RWPE2 (cell line): ENCODE data around the gene AADACL3.

Experiments used
- ATAC-seq: fragments of 200-7000 bp; cut with Tn5 transposase; 3 replicates; pipeline ENCODE4 v1.9.1; 2021; ENCODE audit warnings: low read depth
- DNase-seq: peaks from one replicate; pipeline ENCODE4 v3.0.0-alpha.2; 2020; ENCODE audit warnings: low spot score
- H3K27ac ChIP-seq: fragments of 450-650 bp; 2 replicates; pipeline ENCODE4 v1.5.1; 2017; ENCODE audit warnings: mild to moderate bottlenecking; ENCODE audit not compliant: poor library complexity, severe bottlenecking
- H3K27me3 ChIP-seq: fragments of 250-450 bp; sonication (Bioruptor Pico); 2 replicates; pipeline ENCODE4 v1.5.1; 2021; ENCODE audit warnings: mild to moderate bottlenecking, moderate library complexity; ENCODE audit not compliant: insufficient read depth, poor library complexity, severe bottlenecking
- H3K36me3 ChIP-seq: fragments of 250-450 bp; sonication (Bioruptor Pico); 2 replicates; pipeline ENCODE4 v1.5.1; 2020; ENCODE audit warnings: low read depth, mild to moderate bottlenecking, moderate library complexity
- H3K4me1 ChIP-seq: fragments of 250-450 bp; sonication (Bioruptor Pico); 2 replicates; pipeline ENCODE4 v1.5.1; 2021; ENCODE audit warnings: mild to moderate bottlenecking, moderate library complexity; ENCODE audit not compliant: insufficient read depth, poor library complexity, severe bottlenecking
- H3K4me3 ChIP-seq: fragments of 250-450 bp; sonication (Bioruptor Pico); 2 replicates; pipeline ENCODE4 v1.5.1; 2021; ENCODE audit warnings: mild to moderate bottlenecking, moderate library complexity; ENCODE audit not compliant: severe bottlenecking
- H3K9me3 ChIP-seq: fragments of 250-450 bp; sonication (Bioruptor Pico); 2 replicates; pipeline ENCODE4 v1.5.1; 2021; ENCODE audit warnings: mild to moderate bottlenecking, moderate library complexity; ENCODE audit not compliant: severe bottlenecking
- TF ChIP-seq, protein P1 (sequence below): fragments of 450-650 bp; IDR thresholded peaks from one replicate; pipeline ENCODE4 v1.5.1; 2017; ENCODE audit warnings: mild to moderate bottlenecking, moderate library complexity; ENCODE audit not compliant: poor library complexity, severe bottlenecking

The AADACL3 gene

DNA sequence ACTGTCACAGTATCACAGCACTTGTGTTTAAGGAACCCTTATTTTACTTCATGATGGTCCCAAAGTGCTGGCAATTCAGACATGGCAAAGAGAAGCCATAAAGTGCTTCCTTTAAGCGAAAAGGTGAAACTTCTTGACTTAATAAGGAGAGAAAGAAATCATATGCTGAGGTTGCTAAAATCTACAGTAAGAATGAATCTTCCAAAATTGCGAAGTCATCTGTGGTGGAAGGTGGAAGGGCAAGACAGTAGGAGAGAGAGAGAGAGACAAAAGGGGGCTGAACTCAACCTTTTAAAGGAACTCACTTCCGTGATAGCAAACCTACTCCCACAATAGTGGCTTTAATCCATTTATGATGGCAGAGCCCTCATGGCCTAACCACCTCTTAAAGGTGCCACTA is 19.3 kb upstream of the AADACL3 start:
- TF ChIP-seq, protein P1, sequence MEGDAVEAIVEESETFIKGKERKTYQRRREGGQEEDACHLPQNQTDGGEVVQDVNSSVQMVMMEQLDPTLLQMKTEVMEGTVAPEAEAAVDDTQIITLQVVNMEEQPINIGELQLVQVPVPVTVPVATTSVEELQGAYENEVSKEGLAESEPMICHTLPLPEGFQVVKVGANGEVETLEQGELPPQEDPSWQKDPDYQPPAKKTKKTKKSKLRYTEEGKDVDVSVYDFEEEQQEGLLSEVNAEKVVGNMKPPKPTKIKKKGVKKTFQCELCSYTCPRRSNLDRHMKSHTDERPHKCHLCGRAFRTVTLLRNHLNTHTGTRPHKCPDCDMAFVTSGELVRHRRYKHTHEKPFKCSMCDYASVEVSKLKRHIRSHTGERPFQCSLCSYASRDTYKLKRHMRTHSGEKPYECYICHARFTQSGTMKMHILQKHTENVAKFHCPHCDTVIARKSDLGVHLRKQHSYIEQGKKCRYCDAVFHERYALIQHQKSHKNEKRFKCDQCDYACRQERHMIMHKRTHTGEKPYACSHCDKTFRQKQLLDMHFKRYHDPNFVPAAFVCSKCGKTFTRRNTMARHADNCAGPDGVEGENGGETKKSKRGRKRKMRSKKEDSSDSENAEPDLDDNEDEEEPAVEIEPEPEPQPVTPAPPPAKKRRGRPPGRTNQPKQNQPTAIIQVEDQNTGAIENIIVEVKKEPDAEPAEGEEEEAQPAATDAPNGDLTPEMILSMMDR = no peak
- Histone ChIP-seq H3K27ac (no peak overlapping the region), H3K27me3 (no peaks in the 10 kb centered on the region), H3K4me3 (no peak overlapping the region), H3K9me3 (no peaks in the 10 kb centered on the region), H3K36me3 (no peaks in the 10 kb centered on the region), H3K4me1 (no peaks in the 10 kb centered on the region)
- ATAC-seq (no peak), DNase-seq (no peak)

DNA sequence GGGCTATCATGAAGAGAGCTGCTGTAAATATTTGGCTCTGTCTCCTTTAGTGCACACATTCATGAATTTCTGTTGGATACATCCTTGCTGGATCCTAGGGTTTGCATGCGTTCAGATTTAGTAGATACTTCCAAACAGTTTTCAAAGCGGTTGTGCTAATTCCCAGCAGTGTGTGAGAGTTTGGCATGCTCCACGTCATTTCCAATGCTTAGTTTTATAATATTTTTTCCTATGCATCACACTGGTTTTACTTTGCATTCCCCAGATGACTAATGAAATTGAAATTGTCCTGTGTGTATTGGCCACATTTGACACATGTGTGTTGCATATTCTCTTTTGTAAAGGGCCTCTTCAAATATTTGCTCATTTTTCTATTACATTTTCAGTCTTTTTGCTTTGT is 18.5 kb upstream of the AADACL3 start:
- H3K36me3 ChIP-seq = no peaks in the 10 kb centered on the region
- DNase-seq = no peak
- H3K27ac ChIP-seq = no peak overlapping the region
- no peak overlapping the region for H3K4me3 ChIP-seq
- no peaks in the 10 kb centered on the region for H3K9me3 ChIP-seq
- no peaks in the 10 kb centered on the region for H3K27me3 ChIP-seq
- ATAC-seq = no peak
- TF ChIP-seq, protein P1 = no peak
- H3K4me1 ChIP-seq = no peaks in the 10 kb centered on the region

DNA sequence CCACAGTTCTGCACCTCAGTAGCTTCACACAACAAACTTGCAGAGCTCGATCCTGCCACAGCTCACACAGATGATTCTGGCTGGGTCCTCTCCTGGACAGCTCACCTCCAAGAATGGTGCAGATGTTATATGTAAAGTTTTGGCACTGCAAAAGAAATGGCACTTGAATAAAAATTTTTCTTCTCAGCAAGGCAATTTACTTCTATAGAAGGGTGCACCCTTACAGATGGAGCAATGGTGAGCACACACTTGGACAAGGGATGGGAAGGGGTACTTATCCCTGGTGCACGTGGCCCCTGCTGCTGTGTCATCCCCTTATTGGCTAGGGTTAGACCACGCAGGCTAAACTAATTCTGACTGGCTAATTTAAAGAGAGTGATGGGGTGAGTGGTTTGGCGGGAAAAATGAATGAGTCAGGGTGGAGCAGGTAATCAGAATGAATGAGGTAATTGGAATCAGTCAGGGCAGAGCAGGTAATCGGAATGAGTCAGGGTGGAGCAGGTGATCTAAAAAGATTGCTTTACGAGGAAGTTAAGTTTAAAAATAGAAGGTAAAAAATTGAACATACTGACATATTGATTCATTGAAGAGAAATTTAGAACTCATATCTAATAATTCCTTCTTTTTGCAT is 12.0 kb upstream of the AADACL3 start:
- Histone ChIP-seq H3K9me3 (no peaks in the 10 kb centered on the region), H3K4me3 (no peak overlapping the region), H3K4me1 (no peaks in the 10 kb centered on the region), H3K36me3 (no peaks in the 10 kb centered on the region), H3K27ac (no peak overlapping the region), H3K27me3 (no peaks in the 10 kb centered on the region)
- no peak for DNase-seq
- TF ChIP-seq, protein P1 = no peak
- ATAC-seq = no peak

DNA sequence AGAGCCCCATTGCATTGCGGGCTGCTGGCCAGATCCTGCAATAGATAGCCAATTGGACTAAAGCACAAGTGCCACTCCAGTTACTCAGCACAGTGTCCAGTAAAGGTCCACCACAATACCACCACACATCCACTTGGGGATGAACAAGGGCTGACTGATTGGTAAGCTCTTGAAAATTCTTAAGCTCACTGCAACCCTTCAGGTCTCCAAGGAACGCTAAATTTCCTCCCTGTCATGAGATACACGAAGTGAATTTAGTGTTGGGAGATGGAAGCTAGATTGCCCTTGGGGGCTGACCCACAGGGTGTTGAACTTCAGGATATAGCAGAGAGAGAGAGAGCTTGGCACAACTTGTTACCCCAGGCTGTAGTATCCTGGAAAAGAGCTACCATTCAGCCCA is 9.8 kb upstream of the AADACL3 start:
- ATAC-seq (no peak), DNase-seq (no peak)
- Histone ChIP-seq H3K27ac (no peak overlapping the region), H3K9me3 (no peaks in the 10 kb centered on the region), H3K36me3 (no peaks in the 10 kb centered on the region), H3K4me3 (no peak overlapping the region), H3K4me1 (no peaks in the 10 kb centered on the region), H3K27me3 (no peaks in the 10 kb centered on the region)
- TF ChIP-seq, protein P1 = no peak

DNA sequence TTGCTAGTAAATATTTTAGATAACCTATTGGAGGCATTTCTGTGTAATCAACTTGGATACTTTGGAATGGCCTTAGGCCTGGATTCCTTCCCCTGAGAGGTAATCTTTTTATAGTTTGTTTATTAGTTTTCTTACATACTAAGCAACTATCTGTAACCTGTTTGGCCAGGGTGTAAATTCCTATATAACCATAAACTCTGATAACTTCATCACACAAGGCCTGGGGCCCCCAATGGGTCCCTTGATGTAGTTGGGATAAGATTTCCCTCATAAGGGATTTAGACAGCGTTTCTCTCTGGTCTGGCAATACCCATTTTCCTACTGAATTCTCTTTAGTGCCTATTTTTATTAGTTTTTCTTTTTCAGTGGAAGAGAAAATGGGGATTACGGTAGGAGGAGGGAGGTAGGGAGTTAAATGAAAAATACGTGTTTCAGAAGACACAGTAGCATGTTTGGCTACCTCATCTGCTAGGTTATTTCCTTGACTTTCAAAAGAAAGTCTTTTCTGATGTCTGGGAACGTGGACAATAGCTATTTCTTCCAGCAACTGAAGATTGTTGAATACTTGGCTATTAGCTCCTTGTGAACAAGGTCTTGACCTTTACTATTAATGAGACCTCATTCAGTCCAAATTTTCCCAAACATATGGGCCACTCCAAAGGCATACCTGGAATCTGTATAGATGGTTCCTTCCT is 7.4 kb upstream of the AADACL3 start:
- ATAC-seq (no peak), DNase-seq (no peak)
- no peaks in the 10 kb centered on the region for H3K4me1 ChIP-seq

More for the DNA sequence above, 7.4 kb upstream of the AADACL3 start:
- no peaks in the 10 kb centered on the region for H3K36me3 ChIP-seq
- no peaks in the 10 kb centered on the region for H3K27me3 ChIP-seq
- no peaks in the 10 kb centered on the region for H3K9me3 ChIP-seq
- TF ChIP-seq, protein P1 = no peak
- H3K27ac ChIP-seq = no peak overlapping the region
- no peak overlapping the region for H3K4me3 ChIP-seq
